Measurements from ENCODE around the gene DDX24. TPM values are rescaled to one million over a fixed set of nuclear protein-coding genes. Genes with fewer than 3 reads are reported as not detected.

DDX24 gene
- total and polyA plus RNA-seq, 9 of the 15 experiments (the other 6 are each of a cell fraction or from before 2014, with no cell fraction given), result 82.4 to 175 (median 122) TPM

DNA sequence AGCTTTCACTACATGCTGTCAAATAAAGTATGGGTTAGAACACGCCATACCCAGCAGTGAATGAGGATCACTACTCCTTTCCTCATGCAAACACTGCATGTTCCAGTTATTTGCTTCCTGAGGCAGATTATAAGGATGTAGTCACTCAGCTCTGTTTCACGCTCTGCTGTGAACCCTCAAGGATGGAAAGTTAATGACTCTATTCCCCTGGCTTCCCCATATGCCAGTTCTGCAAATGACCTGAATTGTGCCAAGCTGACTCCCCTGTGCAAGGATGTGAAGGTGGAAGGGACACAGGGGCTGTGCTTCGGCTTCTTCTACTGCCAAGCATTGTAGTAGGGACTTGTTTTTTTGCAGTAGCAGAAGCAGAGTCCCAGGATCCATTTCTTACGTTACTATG, 6.9 kb upstream of the DDX24 start (continued):
- no peak for TF ChIP-seq E4F1 (CRISPR knock-in tag; IDR thresholded peaks at IDR 0.05; ENCODE audit: borderline replicate concordance)
- no peak for TF ChIP-seq GATAD2A (IDR thresholded peaks at IDR 0.05)
- TF ChIP-seq SRSF1 (IDR thresholded peaks at IDR 0.05; ENCODE audit: low read depth, low read length), result no peak
- TF ChIP-seq, protein P1, sequence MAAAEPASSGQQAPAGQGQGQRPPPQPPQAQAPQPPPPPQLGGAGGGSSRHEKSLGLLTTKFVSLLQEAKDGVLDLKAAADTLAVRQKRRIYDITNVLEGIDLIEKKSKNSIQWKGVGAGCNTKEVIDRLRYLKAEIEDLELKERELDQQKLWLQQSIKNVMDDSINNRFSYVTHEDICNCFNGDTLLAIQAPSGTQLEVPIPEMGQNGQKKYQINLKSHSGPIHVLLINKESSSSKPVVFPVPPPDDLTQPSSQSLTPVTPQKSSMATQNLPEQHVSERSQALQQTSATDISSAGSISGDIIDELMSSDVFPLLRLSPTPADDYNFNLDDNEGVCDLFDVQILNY (CRISPR knock-in tag; IDR thresholded peaks at IDR 0.05), result no peak
- TF ChIP-seq CC2D1A (IDR thresholded peaks at IDR 0.05), result no peak
- no peak for TF ChIP-seq PHTF2 (CRISPR knock-in tag; IDR thresholded peaks at IDR 0.05)
- no peak for TF ChIP-seq KDM1A (IDR thresholded peaks at IDR 0.05)

DNA sequence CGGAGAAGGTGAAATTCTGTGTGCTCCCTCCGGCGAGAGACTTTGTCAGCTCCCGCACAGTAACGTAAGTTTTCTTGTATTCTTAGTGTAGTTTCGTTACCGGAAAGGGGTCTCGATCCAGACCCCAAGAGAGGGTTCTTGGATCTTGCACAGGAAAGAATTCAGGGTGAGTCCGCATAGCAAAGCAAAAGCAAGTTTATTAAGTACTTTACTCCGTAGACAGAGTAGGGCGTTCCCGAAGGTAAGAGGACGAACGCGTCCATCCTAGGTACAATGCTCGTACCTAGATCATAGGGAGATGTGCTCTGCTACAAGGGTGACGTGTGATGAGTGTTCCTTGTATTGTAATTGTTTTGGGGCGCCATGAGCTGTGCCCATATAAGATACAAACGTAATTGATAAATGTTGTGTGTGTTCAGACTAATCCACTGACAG, 401 bp upstream of the DDX24 start:
- WGBS (ENCODE audit: insufficient coverage, low coverage, missing lambda C conversion rate), result 0% methylated on average over 18 of the region's 19 CpGs
- Histone ChIP-seq H3K9me3 (replicated peaks; ENCODE audit: control insufficient read depth, insufficient read depth, low read depth, low read length) (no peaks in the 10 kb centered on the region; the same call in 1 of the 2 replicates), H3K9me1 (ENCODE audit: control insufficient read depth, insufficient read depth, low read length) (no peaks in the 10 kb centered on the region), H2AFZ (ENCODE audit: low read depth, low read length) (peak overlapping the region; percentile 64), H3K4me2 (ENCODE audit: insufficient read depth, low read length) (peak overlapping the region; percentile 92), H3K9ac (ENCODE audit: insufficient read depth in 1 of 2, low read depth in 2 of 2, low read length in 2 of 2) (peak overlapping the region; percentile 85 to 95), H3K27ac (ENCODE audit: extremely low read depth, low read depth, low read length) (peak overlapping the region; percentile 81), H4K20me1 (replicated peaks; ENCODE audit: control insufficient read depth, insufficient read depth, low read length) (peaks cover 9% of the 10 kb centered on the region), H3K4me3 (peak overlapping the region; percentile 88), H3K4me1 (replicated peaks in 1 of 2; ENCODE audit: control insufficient read depth in 2 of 2, insufficient read depth in 2 of 2, low read length in 2 of 2) (peaks cover 8 to 22% of the 10 kb centered on the region in 2 experiments; a peak in 4 of 5 replicates), H3K79me2 (ENCODE audit: control insufficient read depth, insufficient read depth, low read length) (peaks cover 81% of the 10 kb centered on the region), H3K36me3 (ENCODE audit: control insufficient read depth, insufficient read depth, low read length) (peaks cover 28% of the 10 kb centered on the region), H3K27me3 (ENCODE audit: control insufficient read depth in 2 of 2, insufficient read depth in 2 of 2, low read length in 2 of 2) (no peaks in the 10 kb centered on the region)
- in situ Hi-C loops (cut with MboI) (no loop called here), intact Hi-C loops (cut with micrococcal nuclease) (no loop called here)
- no TSS peak for BruUV-seq (replicated peaks)
- FAIRE-seq (no peak), DNase-seq (ENCODE audit: extremely low read depth in 1 of 4, low spot score in 3 of 4) (no peak), ATAC-seq (peak; percentile 12; the same call in 1 of the 3 replicates)
- ChIA-PET POLR2A (interaction anchor here (0.6 to 1.0 kb wide), 4 partner anchors 23 to 77 kb away, joined by 3 to 4 read pairs (median 4); partner anchors contain the start of gene IFI27), CTCF (ENCODE audit: low intra/inter-chr PET ratio) (interaction anchor here (0.7 kb wide), 1 partner anchor 66 kb away, joined by 5 read pairs; no protein-coding TSS in a partner anchor)
- 0 out of 4 replicates have a peak, but pooled peaks of 1 of the 2 experiments have one; percentile 4 for TF ChIP-seq MNT (conservative IDR thresholded peaks at IDR 0.05)
- no peak for TF ChIP-seq NR2C2 (CRISPR knock-in tag; IDR thresholded peaks at IDR 0.05)
- peak; percentile 18; the same call in 1 of the 2 replicates for TF ChIP-seq NR2C2 (tag; IDR thresholded peaks at IDR 0.05)
- TF ChIP-seq HDAC2 (IDR thresholded peaks at IDR 0.05), result no peak
